ENCODE results near the gene C1orf87. TPM values are rescaled to one million over a fixed set of nuclear protein-coding genes. Genes with fewer than 3 reads are reported as not detected.

C1orf87 gene
- polyA plus RNA-seq, 1 of the 3 experiments (the other 2 are of a cell fraction) = not detected

- Histone ChIP-seq H3K9me3 (no peaks in the 10 kb centered on the region), H3K4me3 (ENCODE audit: low read depth in 2 of 2, low read length in 1 of 2) (no peak overlapping the region), H3K79me2 (ENCODE audit: insufficient read depth) (no peaks in the 10 kb centered on the region), H3K4me2 (no peak overlapping the region), H3F3A (replicated peaks; ENCODE audit: insufficient read depth) (no peaks in the 10 kb centered on the region), H2AFZ (ENCODE audit: low read depth) (no peak overlapping the region), H3K27me3 (ENCODE audit: insufficient read depth) (no peaks in the 10 kb centered on the region), H3K4me1 (ENCODE audit: control insufficient read depth in 1 of 2, insufficient read depth in 2 of 2, low read depth in 1 of 2, low read length in 1 of 2) (no peaks in the 10 kb centered on the region; a peak in 1 of 4 replicates), H4K20me1 (ENCODE audit: insufficient read depth) (no peaks in the 10 kb centered on the region), H3K27ac (ENCODE audit: low read depth in 2 of 2, low read length in 1 of 2) (no peak overlapping the region), H3K9me2 (no peaks in the 10 kb centered on the region), H3K36me3 (replicated peaks in 1 of 2; ENCODE audit: control insufficient read depth in 1 of 2, insufficient read depth in 2 of 2, low read length in 1 of 2) (no peaks in the 10 kb centered on the region), H3K9ac (no peak overlapping the region)
- DNase-seq = no peak
- WGBS (ENCODE audit: low lambda C conversion rate) = 62% methylated on average over 5 of the region's 6 CpGs
- TF ChIP-seq GABPA (IDR thresholded peaks at IDR 0.05; ENCODE audit: low read depth) = no peak
- TF ChIP-seq REST (IDR thresholded peaks at IDR 0.05; ENCODE audit: low read depth, low read length) = no peak
- TF ChIP-seq USF1 (IDR thresholded peaks at IDR 0.05; ENCODE audit: borderline replicate concordance, low read depth) = no peak
- no peak for TF ChIP-seq GATA2 (CRISPR knock-in tag; IDR thresholded peaks at IDR 0.05)
- TF ChIP-seq ELF1 (IDR thresholded peaks at IDR 0.05) = no peak
- no peak for TF ChIP-seq CHD2 (IDR thresholded peaks at IDR 0.05; ENCODE audit: low read length, partially characterized antibody)
- no peak for TF ChIP-seq EZH2phosphoT487 (IDR thresholded peaks at IDR 0.05; ENCODE audit: borderline replicate concordance, low read depth)
- TF ChIP-seq NRF1 (IDR thresholded peaks at IDR 0.05; ENCODE audit: low read depth, low read length) = no peak
- no peak for TF ChIP-seq JUND (IDR thresholded peaks at IDR 0.05)
- TF ChIP-seq FOSL2 (IDR thresholded peaks at IDR 0.05; ENCODE audit: borderline replicate concordance, low read depth) = no peak
- TF ChIP-seq USF2 (IDR thresholded peaks at IDR 0.05; ENCODE audit: borderline replicate concordance, low read depth, low read length) = no peak
- no peak for TF ChIP-seq SMC3 (IDR thresholded peaks at IDR 0.05; ENCODE audit: low read depth, low read length)
- TF ChIP-seq MAX (IDR thresholded peaks at IDR 0.05; ENCODE audit: low read depth) = no peak
- no peak for TF ChIP-seq RAD21 (IDR thresholded peaks at IDR 0.05; ENCODE audit: low read length)
- TF ChIP-seq FOXM1 (IDR thresholded peaks at IDR 0.05; ENCODE audit: low read depth) = no peak
- no peak for TF ChIP-seq TEAD4 (IDR thresholded peaks at IDR 0.05; ENCODE audit: borderline replicate concordance, insufficient read depth)
- no peak for TF ChIP-seq EP300 (IDR thresholded peaks at IDR 0.05; ENCODE audit: borderline replicate concordance in 1 of 2, low read depth in 1 of 2, low read length in 1 of 2)
- CTCF ChIA-PET = interaction anchor here (1.3 kb wide), 1 partner anchor 61 kb away, joined by 3 read pairs; no protein-coding TSS in a partner anchor
- POLR2A ChIA-PET = no interaction called here
Observed at GRCh38 chr1:60036856-60037460, 36.6 kb downstream of the C1orf87 start.

Measured in SK-N-SH (cell line).